Measurements from ENCODE around the gene SELP.
"Not testable (repeated sequence)": the region's sequence is repeated elsewhere in the genome, so short reads cannot be mapped to it uniquely, and the experiment has no call there.

- TF ChIP-seq, protein P1, sequence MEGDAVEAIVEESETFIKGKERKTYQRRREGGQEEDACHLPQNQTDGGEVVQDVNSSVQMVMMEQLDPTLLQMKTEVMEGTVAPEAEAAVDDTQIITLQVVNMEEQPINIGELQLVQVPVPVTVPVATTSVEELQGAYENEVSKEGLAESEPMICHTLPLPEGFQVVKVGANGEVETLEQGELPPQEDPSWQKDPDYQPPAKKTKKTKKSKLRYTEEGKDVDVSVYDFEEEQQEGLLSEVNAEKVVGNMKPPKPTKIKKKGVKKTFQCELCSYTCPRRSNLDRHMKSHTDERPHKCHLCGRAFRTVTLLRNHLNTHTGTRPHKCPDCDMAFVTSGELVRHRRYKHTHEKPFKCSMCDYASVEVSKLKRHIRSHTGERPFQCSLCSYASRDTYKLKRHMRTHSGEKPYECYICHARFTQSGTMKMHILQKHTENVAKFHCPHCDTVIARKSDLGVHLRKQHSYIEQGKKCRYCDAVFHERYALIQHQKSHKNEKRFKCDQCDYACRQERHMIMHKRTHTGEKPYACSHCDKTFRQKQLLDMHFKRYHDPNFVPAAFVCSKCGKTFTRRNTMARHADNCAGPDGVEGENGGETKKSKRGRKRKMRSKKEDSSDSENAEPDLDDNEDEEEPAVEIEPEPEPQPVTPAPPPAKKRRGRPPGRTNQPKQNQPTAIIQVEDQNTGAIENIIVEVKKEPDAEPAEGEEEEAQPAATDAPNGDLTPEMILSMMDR (IDR thresholded peaks at IDR 0.05; ENCODE audit: poor library complexity): not testable (repeated sequence)
- not testable (repeated sequence) for TF ChIP-seq EZH2 (IDR thresholded peaks at IDR 0.05; ENCODE audit: borderline replicate concordance); EZH2phosphoT487 (IDR thresholded peaks at IDR 0.05; ENCODE audit: low read depth, severe bottlenecking, unreplicated experiment)
Observed at GRCh38 chr1:169658777-169659176, 28.9 kb upstream of the SELP start.
